ENCODE data around the gene SH3BGR.

Gene SH3BGR

DNA sequence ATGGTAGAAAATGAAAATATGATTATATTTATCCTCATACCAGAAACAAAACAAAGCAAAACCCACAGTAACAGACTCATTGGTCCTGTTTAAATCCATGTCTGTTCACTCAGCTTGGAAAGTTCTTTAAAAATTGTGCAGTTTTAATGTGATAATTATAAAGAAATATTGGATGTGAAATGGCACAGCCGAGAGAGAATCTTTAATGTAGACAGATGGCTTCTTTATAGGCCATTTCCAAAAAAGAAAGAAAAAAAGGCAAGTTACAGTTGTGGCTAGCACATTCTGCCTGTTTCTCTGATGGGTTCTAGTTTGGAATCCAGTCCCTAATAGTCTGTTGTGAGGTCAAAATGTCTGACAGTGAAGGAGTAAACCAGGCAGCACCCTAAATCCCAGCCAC, 62.0 kb downstream of the SH3BGR start:
- FAIRE-seq (no peak), DNase-seq (ENCODE audit: insufficient read length, low spot score) (no peak)
- no peak for TF ChIP-seq POLR2A (IDR thresholded peaks at IDR 0.05; ENCODE audit: low read depth, low read length)

DNA sequence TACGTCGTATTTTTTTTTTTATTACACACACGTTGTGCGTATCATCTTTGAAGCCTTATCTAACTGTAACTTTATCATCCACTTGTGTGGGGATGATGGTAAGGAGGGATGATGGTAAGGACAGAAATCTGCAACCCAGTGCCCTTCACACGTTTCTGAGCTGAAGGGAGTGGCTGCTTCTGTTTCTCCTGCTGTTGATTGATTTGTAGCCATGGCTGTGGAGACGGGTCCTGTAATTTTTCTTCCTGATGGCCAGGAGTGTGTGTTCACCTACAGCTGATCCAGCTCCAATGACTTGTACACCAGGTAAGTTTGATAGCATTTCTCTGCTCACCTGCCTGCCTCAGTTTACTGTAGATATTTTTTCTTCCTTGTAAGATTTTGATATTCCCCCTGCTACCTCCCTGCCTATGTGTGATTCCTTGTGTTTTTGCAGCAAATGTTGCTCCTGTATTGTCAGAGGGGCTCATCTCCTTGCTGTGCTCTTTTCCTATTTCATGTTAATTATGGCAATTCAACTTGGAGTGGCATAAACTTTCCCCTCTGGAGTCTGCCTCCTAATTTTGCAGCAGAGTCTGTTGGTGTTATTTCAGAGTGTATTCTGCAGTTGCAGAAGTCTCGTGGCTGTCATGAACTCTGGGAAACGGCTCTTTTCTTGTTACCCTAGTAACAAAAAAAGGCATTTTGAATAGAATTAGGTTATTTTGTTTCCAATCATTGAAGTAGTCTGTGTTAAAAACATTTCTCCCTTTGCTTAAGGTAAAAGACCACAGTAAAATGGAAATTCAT, 64.1 kb downstream of the SH3BGR start:
- no peak for DNase-seq (ENCODE audit: insufficient read length, low spot score)
- no peak for FAIRE-seq
- TF ChIP-seq POLR2A (IDR thresholded peaks at IDR 0.05; ENCODE audit: low read depth, low read length) = no peak

GRCh38 chr21:39518055-39518846, 66.5 kb downstream of the SH3BGR start:
- DNase-seq (ENCODE audit: insufficient read length, low spot score) = peak; percentile 62
- peak; percentile 52 for FAIRE-seq
- TF ChIP-seq POLR2A (IDR thresholded peaks at IDR 0.05; ENCODE audit: low read depth, low read length) = no peak

DNA sequence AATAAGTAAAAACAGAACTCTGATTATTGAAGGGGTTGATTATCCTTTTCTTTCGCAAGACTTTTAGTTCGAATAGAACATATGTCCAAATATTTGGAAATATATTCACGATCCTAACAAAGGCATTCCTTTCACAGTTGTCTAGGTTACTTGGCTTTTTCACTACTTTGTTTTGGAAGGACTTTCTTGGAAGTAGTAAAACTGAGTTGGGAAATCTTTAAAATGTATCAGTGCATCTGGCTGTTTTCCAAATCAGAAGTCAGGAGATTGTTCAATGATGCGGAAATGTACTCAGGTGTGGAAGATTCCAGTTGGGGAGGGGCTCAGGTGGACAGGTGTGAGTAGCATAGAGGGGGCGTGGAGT, 67.1 kb downstream of the SH3BGR start:
- DNase-seq (ENCODE audit: insufficient read length, low spot score) (no peak), FAIRE-seq (no peak)
- TF ChIP-seq POLR2A (IDR thresholded peaks at IDR 0.05; ENCODE audit: low read depth, low read length) = no peak

GRCh38 chr21:39519835-39520234, 68.1 kb downstream of the SH3BGR start:
- FAIRE-seq = no peak
- TF ChIP-seq POLR2A (IDR thresholded peaks at IDR 0.05; ENCODE audit: low read depth, low read length) = no peak
- DNase-seq (ENCODE audit: insufficient read length, low spot score) = no peak

GRCh38 chr21:39523399-39523798, 71.6 kb downstream of the SH3BGR start:
- no peak for DNase-seq (ENCODE audit: insufficient read length, low spot score)
- no peak for FAIRE-seq
- no peak for TF ChIP-seq POLR2A (IDR thresholded peaks at IDR 0.05; ENCODE audit: low read depth, low read length)

DNA sequence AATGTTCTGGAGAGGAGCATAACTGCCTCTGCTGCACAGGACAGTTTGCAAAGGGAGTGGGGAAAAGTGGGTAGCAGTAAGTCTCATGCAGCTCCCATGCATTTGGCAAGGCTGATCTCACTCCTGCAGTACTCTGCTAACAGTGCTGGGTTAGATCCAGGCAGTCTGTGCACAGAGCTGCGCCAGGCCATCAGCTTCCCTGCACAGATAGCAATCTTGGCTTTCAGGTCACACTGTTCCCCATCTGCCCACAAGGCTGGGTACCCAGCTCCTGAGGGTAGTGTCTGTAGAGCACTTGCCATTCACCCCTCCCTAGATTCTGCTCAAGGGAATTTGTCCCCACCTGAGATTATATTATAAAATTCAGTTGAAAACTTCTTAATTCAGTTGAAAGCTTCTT, 72.1 kb downstream of the SH3BGR start:
- DNase-seq (ENCODE audit: insufficient read length, low spot score) (no peak), FAIRE-seq (no peak)
- TF ChIP-seq POLR2A (IDR thresholded peaks at IDR 0.05; ENCODE audit: low read depth, low read length) = no peak

GRCh38 chr21:39525129-39525528, 73.4 kb downstream of the SH3BGR start:
- DNase-seq (ENCODE audit: insufficient read length, low spot score) = no peak
- FAIRE-seq = no peak

DNA sequence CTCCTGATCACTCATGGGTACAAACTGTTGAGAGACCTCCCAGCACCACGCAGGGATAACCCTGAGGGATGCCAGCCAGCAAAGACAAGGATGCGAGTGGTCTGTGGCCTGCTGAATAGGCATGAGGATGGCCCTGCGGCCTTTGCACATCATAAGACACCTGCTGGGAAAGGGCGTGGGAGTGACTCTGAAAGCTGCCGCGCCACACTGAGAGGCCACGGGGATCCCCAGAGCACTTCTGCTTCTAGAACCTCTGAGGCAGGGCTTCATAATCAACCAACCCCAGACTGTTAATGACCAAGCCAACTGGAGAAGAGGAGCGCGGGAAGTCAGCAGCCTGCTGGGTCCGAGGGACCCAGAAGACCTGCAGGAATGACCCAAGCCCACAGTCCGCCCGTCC, 73.8 kb downstream of the SH3BGR start:
- FAIRE-seq = no peak
- no peak for TF ChIP-seq POLR2A (IDR thresholded peaks at IDR 0.05; ENCODE audit: low read depth, low read length)
- DNase-seq (ENCODE audit: insufficient read length, low spot score) = no peak

More at GRCh38 chr21:39525129-39525528, 73.4 kb downstream of the SH3BGR start:
- TF ChIP-seq POLR2A (IDR thresholded peaks at IDR 0.05; ENCODE audit: low read depth, low read length) = no peak

DNA sequence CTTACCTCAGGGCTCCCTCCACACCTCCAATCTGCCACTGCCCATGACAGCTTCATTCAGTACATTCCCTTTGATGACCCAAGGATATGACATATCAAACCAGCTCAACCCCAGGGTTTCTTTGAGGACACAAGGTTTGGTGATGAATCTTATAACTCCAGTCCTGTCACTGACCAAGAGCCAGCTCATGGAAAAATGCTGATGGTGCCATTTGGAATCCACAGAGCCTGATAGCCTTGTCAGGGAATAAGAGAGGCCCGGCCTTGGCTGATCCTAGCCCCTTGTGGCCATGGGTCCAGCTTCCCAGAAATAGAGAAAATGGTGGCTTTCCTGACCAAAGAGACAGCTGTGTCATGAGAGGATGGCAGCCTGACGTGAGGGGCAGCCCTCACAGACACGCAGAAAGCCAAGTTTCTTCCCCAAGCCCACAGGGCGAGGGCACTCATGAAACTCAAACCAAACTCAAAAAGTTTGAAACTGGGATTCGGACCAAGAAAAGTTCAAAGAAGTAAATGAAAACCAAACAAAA, 75.4 kb downstream of the SH3BGR start:
- FAIRE-seq (no peak), DNase-seq (ENCODE audit: insufficient read length, low spot score) (no peak)
- TF ChIP-seq POLR2A (IDR thresholded peaks at IDR 0.05; ENCODE audit: low read depth, low read length) = no peak

DNA sequence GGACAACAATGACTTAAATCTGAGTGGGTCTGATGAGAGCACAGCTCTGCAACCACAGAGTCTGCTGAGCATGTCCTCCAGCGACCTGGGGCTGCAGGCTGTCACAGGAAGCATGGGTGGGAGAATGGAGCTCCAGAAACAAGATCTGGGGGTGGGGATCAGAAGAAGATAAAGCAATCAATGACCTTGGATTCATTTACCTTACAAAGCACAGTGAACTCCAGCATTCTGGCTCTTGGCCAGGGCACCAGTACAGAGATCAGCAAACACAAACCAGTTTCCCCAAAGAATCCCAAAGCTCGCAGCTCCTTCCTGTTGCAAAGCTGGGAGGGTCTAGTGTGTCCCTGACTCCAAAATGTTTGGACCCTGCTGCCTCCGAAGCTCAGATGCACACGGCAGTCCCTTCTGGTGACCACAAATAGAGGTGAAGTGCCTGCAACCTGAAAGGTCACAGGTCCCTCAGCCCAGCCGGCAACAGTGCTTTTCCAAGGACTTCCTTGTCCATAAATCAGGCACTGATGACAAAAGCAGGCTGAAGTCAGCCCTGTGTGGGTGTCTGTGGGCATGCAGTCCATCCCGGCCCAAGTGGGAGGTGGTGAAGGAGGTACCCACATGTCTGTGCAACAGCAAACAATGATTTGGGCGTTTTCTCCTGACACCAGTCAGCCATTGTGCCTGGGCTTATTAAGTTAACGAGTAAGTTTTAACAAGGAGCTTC, 76.1 kb downstream of the SH3BGR start:
- DNase-seq (ENCODE audit: insufficient read length, low spot score) = no peak
- no peak for FAIRE-seq
- TF ChIP-seq POLR2A (IDR thresholded peaks at IDR 0.05; ENCODE audit: low read depth, low read length) = 0 out of 2 replicates have a peak, but pooled peaks have one; percentile 7

DNA sequence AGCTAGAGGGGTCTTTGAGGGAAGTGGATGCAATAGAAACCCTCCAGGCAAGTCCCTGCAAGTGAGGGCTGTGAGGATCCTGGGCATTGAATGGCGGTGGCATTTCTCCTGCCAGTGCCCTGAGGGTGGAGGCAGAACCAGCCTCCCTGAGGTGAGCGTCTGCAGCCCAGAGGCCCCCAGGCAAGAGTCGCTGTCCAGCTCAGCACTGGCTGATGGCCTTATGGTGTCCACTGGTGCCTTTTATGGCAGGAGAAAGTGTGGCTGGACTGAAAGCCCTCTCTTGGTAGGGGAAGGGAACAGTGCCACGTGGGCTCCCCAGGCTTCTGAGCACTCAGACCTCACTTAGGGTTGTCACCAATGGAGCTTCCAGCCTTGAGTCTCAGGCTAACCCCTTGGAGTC, 77.3 kb downstream of the SH3BGR start:
- no peak for DNase-seq (ENCODE audit: insufficient read length, low spot score)
- TF ChIP-seq POLR2A (IDR thresholded peaks at IDR 0.05; ENCODE audit: low read depth, low read length) = no peak
- FAIRE-seq = no peak

GRCh38 chr21:39531064-39531463, 79.3 kb downstream of the SH3BGR start:
- TF ChIP-seq POLR2A (IDR thresholded peaks at IDR 0.05; ENCODE audit: low read depth, low read length) = no peak
- no peak for FAIRE-seq
- no peak for DNase-seq (ENCODE audit: insufficient read length, low spot score)

DNA sequence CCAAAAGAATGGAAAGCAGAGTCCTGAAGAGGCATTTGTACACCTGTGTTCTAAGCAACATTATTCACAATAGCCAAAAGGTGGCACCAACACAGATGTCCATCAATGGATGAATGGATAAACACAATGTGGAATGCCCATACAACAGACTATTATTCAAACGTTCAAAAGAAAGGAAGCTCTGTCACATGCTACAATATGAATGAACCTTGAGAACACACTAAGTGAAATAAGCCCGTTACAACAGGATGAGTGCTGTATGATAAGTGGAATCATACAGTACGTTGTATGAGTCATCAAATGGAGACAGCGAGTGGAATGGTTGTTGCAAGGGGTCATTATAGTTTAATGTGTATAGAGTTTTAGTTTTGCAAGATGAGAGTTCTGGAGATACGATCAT, 80.1 kb downstream of the SH3BGR start:
- no peak for DNase-seq (ENCODE audit: insufficient read length, low spot score)
- FAIRE-seq = no peak
- TF ChIP-seq POLR2A (IDR thresholded peaks at IDR 0.05; ENCODE audit: low read depth, low read length) = no peak
